Ovary (tissue), 3 donors: ENCODE measurements around the gene RSRC1.

Experiments
- EP300 ChIP-seq: sonication (generic); formaldehyde crosslinking; IDR thresholded peaks from one replicate; pipeline ENCODE4 v1.6.1; 2017; ENCODE audit warnings: antibody characterized with exemption
- POLR2A ChIP-seq: fragments of 450-650 bp; IDR thresholded peaks from one replicate; pipeline ENCODE4 v1.6.1; 2017; ENCODE audit warnings: antibody characterized with exemption, mild to moderate bottlenecking, moderate library complexity
- TF ChIP-seq, protein P1 (sequence below), 3 donors: fragments of 450-650 bp in 2 of 3; fragments of 200-600 bp in 1 of 3; IDR thresholded peaks; one replicate each; pipeline versions ENCODE4 v1.5.1 to v1.8.0; 2016 to 2022; ENCODE audit warnings: antibody characterized with exemption in 3 of 3, mild to moderate bottlenecking in 1 of 3
- donor health status: DM: no; HTN: no; CAD: no.

DNA sequence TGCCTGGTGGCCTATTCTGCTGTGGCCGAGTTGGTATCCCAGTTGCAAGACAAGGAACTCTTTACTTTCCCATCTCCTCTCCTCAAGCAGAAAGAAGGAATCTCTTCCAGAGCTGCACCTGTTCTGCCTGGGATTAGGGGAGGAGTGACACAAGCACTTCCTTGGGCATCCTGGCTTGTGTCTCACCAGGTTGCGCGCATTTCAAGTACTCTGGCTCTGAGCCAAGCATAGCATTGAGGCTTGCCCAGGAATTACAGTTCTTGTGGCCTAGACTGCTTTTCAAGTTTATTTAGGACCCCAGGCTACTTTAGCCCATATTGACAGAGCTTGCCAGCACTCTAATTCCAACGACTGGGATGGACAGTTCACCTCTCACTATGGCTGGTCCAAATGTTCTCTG is 150.5 kb downstream of the RSRC1 start:
- TF ChIP-seq, protein P1, sequence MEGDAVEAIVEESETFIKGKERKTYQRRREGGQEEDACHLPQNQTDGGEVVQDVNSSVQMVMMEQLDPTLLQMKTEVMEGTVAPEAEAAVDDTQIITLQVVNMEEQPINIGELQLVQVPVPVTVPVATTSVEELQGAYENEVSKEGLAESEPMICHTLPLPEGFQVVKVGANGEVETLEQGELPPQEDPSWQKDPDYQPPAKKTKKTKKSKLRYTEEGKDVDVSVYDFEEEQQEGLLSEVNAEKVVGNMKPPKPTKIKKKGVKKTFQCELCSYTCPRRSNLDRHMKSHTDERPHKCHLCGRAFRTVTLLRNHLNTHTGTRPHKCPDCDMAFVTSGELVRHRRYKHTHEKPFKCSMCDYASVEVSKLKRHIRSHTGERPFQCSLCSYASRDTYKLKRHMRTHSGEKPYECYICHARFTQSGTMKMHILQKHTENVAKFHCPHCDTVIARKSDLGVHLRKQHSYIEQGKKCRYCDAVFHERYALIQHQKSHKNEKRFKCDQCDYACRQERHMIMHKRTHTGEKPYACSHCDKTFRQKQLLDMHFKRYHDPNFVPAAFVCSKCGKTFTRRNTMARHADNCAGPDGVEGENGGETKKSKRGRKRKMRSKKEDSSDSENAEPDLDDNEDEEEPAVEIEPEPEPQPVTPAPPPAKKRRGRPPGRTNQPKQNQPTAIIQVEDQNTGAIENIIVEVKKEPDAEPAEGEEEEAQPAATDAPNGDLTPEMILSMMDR (IDR thresholded peaks at IDR 0.05), result no peak
- no peak for TF ChIP-seq POLR2A
- no peak for TF ChIP-seq EP300
